OCI-LY7 (cell line): ENCODE data around the gene SFXN5.

Experiments used
- CTCF ChIP-seq: fragments of 200-600 bp; sonication (generic); conservative IDR thresholded peaks from 2 replicates; pipeline ENCODE4 v1.5.1; 2014; ENCODE audit warnings: mild to moderate bottlenecking, antibody characterized with exemption, low read length, moderate library complexity, mixed read lengths
- EZH2phosphoT487 ChIP-seq: fragments of 200-600 bp; sonication (generic); IDR thresholded peaks from 2 replicates; pipeline ENCODE4 v1.6.1; 2018; ENCODE audit warnings: low read depth, borderline replicate concordance, mild to moderate bottlenecking, mixed run types, antibody characterized with exemption, low read length, moderate library complexity, mixed read lengths

- TF ChIP-seq CTCF (no peak), EZH2phosphoT487 (no peak)
Observed at GRCh38 chr2:72959554-72959953, 112.0 kb downstream of the SFXN5 start.
